ENCODE results near the gene FHL3. TPM values are rescaled to one million over a fixed set of nuclear protein-coding genes. Genes with fewer than 3 reads are reported as not detected.

Gene FHL3
- total and polyA plus RNA-seq, 2 experiments from 2014 or later, result 28.3 to 49.0 TPM

DNA sequence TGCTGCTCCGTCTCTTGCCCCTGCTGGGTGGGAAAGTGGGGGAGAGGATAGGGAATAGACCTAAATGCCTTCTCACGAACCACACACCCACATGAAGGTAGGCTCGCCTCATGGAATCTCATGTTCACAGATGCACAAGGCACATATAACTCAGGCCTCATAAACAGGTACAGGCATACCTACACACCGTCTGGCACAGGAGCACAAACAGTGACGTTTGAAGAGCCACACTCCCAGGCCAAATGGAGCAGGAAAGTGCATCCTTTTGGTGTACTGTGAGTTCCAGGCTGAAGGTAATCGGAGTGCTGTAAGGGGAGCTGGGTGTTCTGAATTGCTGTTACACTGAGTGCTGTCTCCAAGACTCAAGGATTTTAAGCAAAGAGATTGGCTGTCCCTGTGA, 20.4 kb upstream of the FHL3 start (continued):
- TF ChIP-seq, protein P1, sequence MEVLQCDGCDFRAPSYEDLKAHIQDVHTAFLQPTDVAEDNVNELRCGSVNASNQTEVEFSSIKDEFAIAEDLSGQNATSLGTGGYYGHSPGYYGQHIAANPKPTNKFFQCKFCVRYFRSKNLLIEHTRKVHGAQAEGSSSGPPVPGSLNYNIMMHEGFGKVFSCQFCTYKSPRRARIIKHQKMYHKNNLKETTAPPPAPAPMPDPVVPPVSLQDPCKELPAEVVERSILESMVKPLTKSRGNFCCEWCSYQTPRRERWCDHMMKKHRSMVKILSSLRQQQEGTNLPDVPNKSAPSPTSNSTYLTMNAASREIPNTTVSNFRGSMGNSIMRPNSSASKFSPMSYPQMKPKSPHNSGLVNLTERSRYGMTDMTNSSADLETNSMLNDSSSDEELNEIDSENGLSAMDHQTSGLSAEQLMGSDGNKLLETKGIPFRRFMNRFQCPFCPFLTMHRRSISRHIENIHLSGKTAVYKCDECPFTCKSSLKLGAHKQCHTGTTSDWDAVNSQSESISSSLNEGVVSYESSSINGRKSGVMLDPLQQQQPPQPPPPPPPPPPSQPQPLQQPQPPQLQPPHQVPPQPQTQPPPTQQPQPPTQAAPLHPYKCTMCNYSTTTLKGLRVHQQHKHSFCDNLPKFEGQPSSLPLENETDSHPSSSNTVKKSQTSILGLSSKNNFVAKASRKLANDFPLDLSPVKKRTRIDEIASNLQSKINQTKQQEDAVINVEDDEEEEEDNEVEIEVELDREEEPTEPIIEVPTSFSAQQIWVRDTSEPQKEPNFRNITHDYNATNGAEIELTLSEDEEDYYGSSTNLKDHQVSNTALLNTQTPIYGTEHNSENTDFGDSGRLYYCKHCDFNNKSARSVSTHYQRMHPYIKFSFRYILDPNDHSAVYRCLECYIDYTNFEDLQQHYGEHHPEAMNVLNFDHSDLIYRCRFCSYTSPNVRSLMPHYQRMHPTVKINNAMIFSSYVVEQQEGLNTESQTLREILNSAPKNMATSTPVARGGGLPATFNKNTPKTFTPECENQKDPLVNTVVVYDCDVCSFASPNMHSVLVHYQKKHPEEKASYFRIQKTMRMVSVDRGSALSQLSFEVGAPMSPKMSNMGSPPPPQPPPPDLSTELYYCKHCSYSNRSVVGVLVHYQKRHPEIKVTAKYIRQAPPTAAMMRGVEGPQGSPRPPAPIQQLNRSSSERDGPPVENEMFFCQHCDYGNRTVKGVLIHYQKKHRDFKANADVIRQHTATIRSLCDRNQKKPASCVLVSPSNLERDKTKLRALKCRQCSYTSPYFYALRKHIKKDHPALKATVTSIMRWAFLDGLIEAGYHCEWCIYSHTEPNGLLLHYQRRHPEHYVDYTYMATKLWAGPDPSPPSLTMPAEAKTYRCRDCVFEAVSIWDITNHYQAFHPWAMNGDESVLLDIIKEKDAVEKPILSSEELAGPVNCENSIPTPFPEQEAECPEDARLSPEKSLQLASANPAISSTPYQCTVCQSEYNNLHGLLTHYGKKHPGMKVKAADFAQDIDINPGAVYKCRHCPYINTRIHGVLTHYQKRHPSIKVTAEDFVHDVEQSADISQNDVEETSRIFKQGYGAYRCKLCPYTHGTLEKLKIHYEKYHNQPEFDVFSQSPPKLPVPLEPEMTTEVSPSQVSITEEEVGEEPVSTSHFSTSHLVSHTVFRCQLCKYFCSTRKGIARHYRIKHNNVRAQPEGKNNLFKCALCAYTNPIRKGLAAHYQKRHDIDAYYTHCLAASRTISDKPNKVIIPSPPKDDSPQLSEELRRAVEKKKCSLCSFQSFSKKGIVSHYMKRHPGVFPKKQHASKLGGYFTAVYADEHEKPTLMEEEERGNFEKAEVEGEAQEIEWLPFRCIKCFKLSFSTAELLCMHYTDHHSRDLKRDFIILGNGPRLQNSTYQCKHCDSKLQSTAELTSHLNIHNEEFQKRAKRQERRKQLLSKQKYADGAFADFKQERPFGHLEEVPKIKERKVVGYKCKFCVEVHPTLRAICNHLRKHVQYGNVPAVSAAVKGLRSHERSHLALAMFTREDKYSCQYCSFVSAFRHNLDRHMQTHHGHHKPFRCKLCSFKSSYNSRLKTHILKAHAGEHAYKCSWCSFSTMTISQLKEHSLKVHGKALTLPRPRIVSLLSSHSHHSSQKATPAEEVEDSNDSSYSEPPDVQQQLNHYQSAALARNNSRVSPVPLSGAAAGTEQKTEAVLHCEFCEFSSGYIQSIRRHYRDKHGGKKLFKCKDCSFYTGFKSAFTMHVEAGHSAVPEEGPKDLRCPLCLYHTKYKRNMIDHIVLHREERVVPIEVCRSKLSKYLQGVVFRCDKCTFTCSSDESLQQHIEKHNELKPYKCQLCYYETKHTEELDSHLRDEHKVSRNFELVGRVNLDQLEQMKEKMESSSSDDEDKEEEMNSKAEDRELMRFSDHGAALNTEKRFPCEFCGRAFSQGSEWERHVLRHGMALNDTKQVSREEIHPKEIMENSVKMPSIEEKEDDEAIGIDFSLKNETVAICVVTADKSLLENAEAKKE (CRISPR knock-in tag; IDR thresholded peaks at IDR 0.05), result no peak
- TF ChIP-seq, protein P2, sequence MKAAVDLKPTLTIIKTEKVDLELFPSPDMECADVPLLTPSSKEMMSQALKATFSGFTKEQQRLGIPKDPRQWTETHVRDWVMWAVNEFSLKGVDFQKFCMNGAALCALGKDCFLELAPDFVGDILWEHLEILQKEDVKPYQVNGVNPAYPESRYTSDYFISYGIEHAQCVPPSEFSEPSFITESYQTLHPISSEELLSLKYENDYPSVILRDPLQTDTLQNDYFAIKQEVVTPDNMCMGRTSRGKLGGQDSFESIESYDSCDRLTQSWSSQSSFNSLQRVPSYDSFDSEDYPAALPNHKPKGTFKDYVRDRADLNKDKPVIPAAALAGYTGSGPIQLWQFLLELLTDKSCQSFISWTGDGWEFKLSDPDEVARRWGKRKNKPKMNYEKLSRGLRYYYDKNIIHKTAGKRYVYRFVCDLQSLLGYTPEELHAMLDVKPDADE (IDR thresholded peaks at IDR 0.05), result no peak

DNA sequence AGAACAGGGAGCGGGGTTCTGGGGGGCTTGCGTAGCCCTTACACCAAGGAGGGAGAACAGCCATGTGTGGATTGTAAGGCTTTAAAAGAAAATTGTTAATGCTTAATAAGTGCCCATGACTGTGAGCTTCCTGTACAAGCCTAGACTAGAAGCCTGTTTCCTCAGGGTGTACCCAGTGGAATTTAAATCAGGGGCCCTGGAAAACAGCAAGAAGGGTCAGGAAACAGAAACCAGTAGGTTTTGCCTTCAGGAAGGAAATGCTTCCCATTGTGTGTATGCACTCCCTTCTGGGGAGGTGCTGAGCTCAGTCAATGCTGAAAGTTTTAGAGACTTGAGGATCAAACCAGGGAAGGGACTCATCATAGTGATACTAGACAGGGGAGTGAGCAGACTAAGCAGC, 19.9 kb upstream of the FHL3 start:
- H3K4me1 ChIP-seq (ENCODE audit: insufficient read depth), result peaks cover 27% of the 10 kb centered on the region
- Mint-ChIP-seq H3K27ac (no peak overlapping the region), H3K36me3 (ENCODE audit: low read depth) (peaks cover 54% of the 10 kb centered on the region), H3K4me1 (peaks cover 41% of the 10 kb centered on the region), H3K9me3 (no peaks in the 10 kb centered on the region; the same call in 2 of the 3 replicates), H3K4me3 (no peak overlapping the region), H3K27me3 (ENCODE audit: insufficient read depth, low read depth, poor library complexity) (peaks cover 7% of the 10 kb centered on the region)
- ATAC-seq, result no peak
- peaks cover 47% of the 10 kb centered on the region for H3K36me3 ChIP-seq (ENCODE audit: insufficient read depth)
- no peak overlapping the region for H3K4me3 ChIP-seq
- H3K79me2 ChIP-seq (replicated peaks; ENCODE audit: insufficient read depth), result peaks cover 7% of the 10 kb centered on the region
- no peak overlapping the region for H3K27ac ChIP-seq (ENCODE audit: low read depth)
- no peak overlapping the region for H2AFZ ChIP-seq
- no peaks in the 10 kb centered on the region for H3K9me2 ChIP-seq (ENCODE audit: insufficient read depth)
- no peak overlapping the region for H3K4me2 ChIP-seq
- DNase-seq (ENCODE audit: low spot score), result no peak
- TF ChIP-seq ZNF114 (CRISPR knock-in tag; IDR thresholded peaks at IDR 0.05), result no peak
- no peak for TF ChIP-seq ZNF331 (CRISPR knock-in tag; IDR thresholded peaks at IDR 0.05; ENCODE audit: low read depth)
- TF ChIP-seq, protein P2 (IDR thresholded peaks at IDR 0.05), result no peak
- H4K20me1 ChIP-seq (replicated peaks; ENCODE audit: insufficient read depth), result peaks cover 5% of the 10 kb centered on the region; the same call in 1 of the 2 replicates
- H3F3A ChIP-seq (replicated peaks; ENCODE audit: low read depth), result peaks cover 36% of the 10 kb centered on the region
- no peaks in the 10 kb centered on the region for H3K27me3 ChIP-seq (ENCODE audit: insufficient read depth)

All from GM23338 (cell line).